Stimulated activated naive CD4-positive, alpha-beta T cell treated with Interleukin-2 at 50 U/mL for 16 hours (primary cell): ENCODE measurements around the gene KCNJ9.
"Not testable (repeated sequence)": the region's sequence is repeated elsewhere in the genome, so short reads cannot be mapped to it uniquely, and the experiment has no call there.

Experiments used
- DNase-seq: peaks from one replicate; lab custom pipeline; 2025; lab: John Stamatoyannopoulos, UW

Gene KCNJ9

GRCh38 chr1:160081261-160081936, at the start of gene KCNJ9:
TSS of gene KCNJ9 (plus strand) at chr1:160081538. CDS start at chr1:160084031, 2,493 bp downstream.
- no peak for DNase-seq

- no peak for DNase-seq
These were observed 49.0 kb upstream of the KCNJ9 start for GRCh38 chr1:160032165-160032820.

- DNase-seq = no peak
These were observed 40.9 kb upstream of the KCNJ9 start for GRCh38 chr1:160040476-160040875.

- no peak for DNase-seq
These were observed 37.8 kb upstream of the KCNJ9 start for GRCh38 chr1:160043543-160043942.

- DNase-seq = no peak
These were observed 35.7 kb upstream of the KCNJ9 start for GRCh38 chr1:160045653-160046052.

- DNase-seq = no peak
These were observed 34.7 kb upstream of the KCNJ9 start for GRCh38 chr1:160046494-160047110.

- no peak for DNase-seq
These were observed 34.0 kb upstream of the KCNJ9 start for GRCh38 chr1:160047111-160047991.

GRCh38 chr1:160048335-160048734, 33.0 kb upstream of the KCNJ9 start:
- DNase-seq = no peak

GRCh38 chr1:160049101-160049500, 32.2 kb upstream of the KCNJ9 start:
- no peak for DNase-seq

GRCh38 chr1:160050182-160050581, 31.2 kb upstream of the KCNJ9 start:
- not testable (repeated sequence) for DNase-seq

GRCh38 chr1:160050619-160051018, 30.7 kb upstream of the KCNJ9 start:
- DNase-seq = no peak

- DNase-seq = no peak
These were observed 28.4 kb upstream of the KCNJ9 start for GRCh38 chr1:160052936-160053335.

- no peak for DNase-seq
These were observed 27.6 kb upstream of the KCNJ9 start for GRCh38 chr1:160053548-160054365.

GRCh38 chr1:160056648-160057169, 24.6 kb upstream of the KCNJ9 start:
- DNase-seq = no peak

GRCh38 chr1:160058087-160058486, 23.3 kb upstream of the KCNJ9 start:
- no peak for DNase-seq

GRCh38 chr1:160061369-160062229, 19.7 kb upstream of the KCNJ9 start:
- no peak for DNase-seq

- DNase-seq = no peak
These were observed 19.2 kb upstream of the KCNJ9 start for GRCh38 chr1:160062230-160062532.

- DNase-seq = no peak
These were observed 18.2 kb upstream of the KCNJ9 start for GRCh38 chr1:160063176-160063575.

- DNase-seq = no peak
These were observed 17.2 kb upstream of the KCNJ9 start for GRCh38 chr1:160064164-160064563.

- DNase-seq = no peak
These were observed 16.6 kb upstream of the KCNJ9 start for GRCh38 chr1:160064746-160065145.
